WTC11 (cell line): ENCODE data around the gene AMOTL1. TPM values are rescaled to one million over a fixed set of nuclear protein-coding genes. Genes with fewer than 3 reads are reported as not detected.

ENCODE experiments used
- ATAC-seq: fragments of 200-7000 bp; cut with Tn5 transposase; 2 replicates; pipeline ENCODE4 v1.10.0; 2021; ENCODE audit warnings: mild to moderate bottlenecking, moderate library complexity
- CTCF ChIA-PET: fragments of 300-600 bp; sonication (Branson Sonifier 250); formaldehyde crosslinking; loops from one replicate; lab custom pipeline; 2021; ENCODE audit warnings: antibody characterized with exemption; lab: Charles Lee
- POLR2A ChIA-PET: fragments of 350-600 bp; sonication (Branson Sonifier 250); formaldehyde crosslinking; loops from one replicate; lab custom pipeline; 2021; ENCODE audit warnings: antibody characterized with exemption; lab: Charles Lee
- DNase-seq: peaks from one replicate; pipeline ENCODE4 v3.0.0; 2021; ENCODE audit warnings: low spot score
- H3K27ac Mint-ChIP-seq: 2 replicates; pipeline ENCODE4 v1.8.0; 2021; ENCODE audit warnings: mixed read lengths
- H3K27me3 Mint-ChIP-seq: 2 replicates; pipeline ENCODE4 v1.8.0; 2021; ENCODE audit warnings: low read depth, mild to moderate bottlenecking, moderate library complexity, mixed read lengths
- H3K36me3 Mint-ChIP-seq: 2 replicates; pipeline ENCODE4 v1.8.0; 2021; ENCODE audit warnings: mixed read lengths
- H3K4me1 Mint-ChIP-seq: 2 replicates; pipeline ENCODE4 v1.8.0; 2022; ENCODE audit warnings: mixed read lengths
- H3K4me3 Mint-ChIP-seq: 2 replicates; pipeline ENCODE4 v1.8.0; 2021; ENCODE audit warnings: mild to moderate bottlenecking, moderate library complexity, mixed read lengths
- H3K9me3 Mint-ChIP-seq: 2 replicates; pipeline ENCODE4 v1.8.0; 2021; ENCODE audit warnings: mixed read lengths
- ATF2 ChIP-seq: sonication (generic); formaldehyde crosslinking; IDR thresholded peaks from 2 replicates; pipeline ENCODE4 v1.8.1; 2022; ENCODE audit warnings: low read depth, missing genetic modification reagents, borderline replicate concordance
- ATF6 ChIP-seq: sonication (generic); formaldehyde crosslinking; IDR thresholded peaks from 2 replicates; pipeline ENCODE4 v1.8.1; 2023; ENCODE audit warnings: mild to moderate bottlenecking, missing genetic modification reagents
- EMX1 ChIP-seq: fragments of 250-450 bp; sonication (Bioruptor Pico); IDR thresholded peaks from 2 replicates; pipeline ENCODE4 v1.8.0; 2021; ENCODE audit warnings: mild to moderate bottlenecking
- ETV6 ChIP-seq: sonication (generic); formaldehyde crosslinking; IDR thresholded peaks from 2 replicates; pipeline ENCODE4 v1.8.1; 2022; ENCODE audit warnings: mild to moderate bottlenecking, missing genetic modification reagents
- JUN ChIP-seq: sonication (generic); formaldehyde crosslinking; IDR thresholded peaks from 2 replicates; pipeline ENCODE4 v1.8.0; 2023; ENCODE audit warnings: mild to moderate bottlenecking, missing genetic modification reagents
- NFE2L1 ChIP-seq: sonication (generic); formaldehyde crosslinking; IDR thresholded peaks from 2 replicates; pipeline ENCODE4 v1.8.1; 2023; ENCODE audit warnings: missing genetic modification reagents
- NFYB ChIP-seq: sonication (generic); formaldehyde crosslinking; conservative IDR thresholded peaks from 2 replicates; pipeline ENCODE4 v1.8.0; 2022; ENCODE audit warnings: low read depth, missing genetic modification reagents
- NR1H2 ChIP-seq: sonication (generic); formaldehyde crosslinking; IDR thresholded peaks from 2 replicates; pipeline ENCODE4 v1.9.0; 2021; ENCODE audit warnings: mild to moderate bottlenecking, moderate library complexity, missing genetic modification reagents
- NR3C1 ChIP-seq: sonication (generic); formaldehyde crosslinking; conservative IDR thresholded peaks from 2 replicates; pipeline ENCODE4 v1.8.1; 2023; ENCODE audit warnings: low read depth, mild to moderate bottlenecking, missing genetic modification reagents
- PRDM15 ChIP-seq: sonication (generic); formaldehyde crosslinking; IDR thresholded peaks from 2 replicates; pipeline ENCODE4 v1.8.0; 2022; ENCODE audit warnings: missing genetic modification reagents
- SOX15 ChIP-seq: fragments of 250-450 bp; sonication (Bioruptor Pico); IDR thresholded peaks from 2 replicates; pipeline ENCODE4 v1.9.0; 2021; ENCODE audit warnings: mild to moderate bottlenecking
- USF2 ChIP-seq: sonication (generic); formaldehyde crosslinking; IDR thresholded peaks from 2 replicates; pipeline ENCODE4 v1.8.1; 2023; ENCODE audit warnings: mild to moderate bottlenecking, missing genetic modification reagents, moderate library complexity
- total RNA-seq: library from RNA; stranded (reverse); gene quantifications from 3 replicates; pipeline ENCODE4 v1.2.3, GENCODE V29; 2021

AMOTL1 gene
- total RNA-seq, 1 experiment from 2014 or later = 39.8 TPM

GRCh38 chr11:94719876-94720275, 48.3 kb upstream of the AMOTL1 start:
- TF ChIP-seq NR1H2 (CRISPR knock-in tag) (no peak), NFE2L1 (no peak), ATF6 (CRISPR knock-in tag) (no peak), NR3C1 (CRISPR knock-in tag) (no peak), ATF2 (CRISPR knock-in tag) (no peak), USF2 (no peak)
- Mint-ChIP-seq H3K36me3 (peaks cover 6% of the 10 kb centered on the region), H3K4me3 (no peak overlapping the region), H3K27me3 (no peaks in the 10 kb centered on the region), H3K4me1 (peaks cover 16% of the 10 kb centered on the region), H3K9me3 (peaks cover 12% of the 10 kb centered on the region), H3K27ac (no peak overlapping the region)
- ATAC-seq (no peak), DNase-seq (no peak)
- ChIA-PET POLR2A (no interaction called here), CTCF (no interaction called here)

- no peak for TF ChIP-seq ETV6 (CRISPR knock-in tag)
- no peak for TF ChIP-seq EMX1 (CRISPR knock-in tag)
- no peak for TF ChIP-seq ATF2 (CRISPR knock-in tag)
- no peak for TF ChIP-seq PRDM15
- no peak for TF ChIP-seq SOX15 (CRISPR knock-in tag)
- no peak for TF ChIP-seq JUN (CRISPR knock-in tag)
- TF ChIP-seq NFYB = no peak
- H3K4me1 Mint-ChIP-seq = peaks cover 16% of the 10 kb centered on the region
- DNase-seq (no peak), ATAC-seq (peak; percentile 77)
- H3K27me3 Mint-ChIP-seq = no peaks in the 10 kb centered on the region
- H3K9me3 Mint-ChIP-seq = peaks cover 8% of the 10 kb centered on the region
- peaks cover 6% of the 10 kb centered on the region for H3K36me3 Mint-ChIP-seq
- H3K4me3 Mint-ChIP-seq = no peak overlapping the region
- ChIA-PET POLR2A (no interaction called here), CTCF (interaction anchor here (0.7 to 0.9 kb wide), 2 partner anchors 13 to 65 kb away, joined by 3 read pairs; no protein-coding TSS in a partner anchor)
- no peak overlapping the region for H3K27ac Mint-ChIP-seq
These were observed 46.4 kb upstream of the AMOTL1 start for GRCh38 chr11:94721565-94722292.
